Mucosa of rectum (tissue), 2 donors: ENCODE measurements around the gene CLEC18A.

Experiments used
- H3K27ac ChIP-seq, 2 donors: one replicate each; pipeline ENCODE4 v1.7.0; 2013; ENCODE audit warnings: inconsistent platforms in 2 of 2, low read depth in 2 of 2, low read length in 2 of 2
- H3K27me3 ChIP-seq, 2 donors: one replicate each; pipeline ENCODE4 v1.7.0; 2013; ENCODE audit warnings: low read length in 2 of 2; ENCODE audit not compliant: control insufficient read depth in 2 of 2, insufficient read depth in 2 of 2
- H3K36me3 ChIP-seq, 2 donors: one replicate each; pipeline ENCODE4 v1.7.0; 2013; ENCODE audit warnings: low read length in 2 of 2; ENCODE audit not compliant: control insufficient read depth in 2 of 2, insufficient read depth in 2 of 2
- H3K4me1 ChIP-seq, 2 donors: one replicate each; pipeline ENCODE4 v1.7.0; 2013; ENCODE audit warnings: low read length in 2 of 2, mild to moderate bottlenecking in 1 of 2; ENCODE audit not compliant: control insufficient read depth in 2 of 2, insufficient read depth in 2 of 2
- H3K4me3 ChIP-seq, 2 donors: one replicate each; pipeline ENCODE4 v1.7.0; 2013; ENCODE audit warnings: low read length in 2 of 2
- H3K9ac ChIP-seq, 2 donors: one replicate each; pipeline ENCODE4 v1.7.0; 2013; ENCODE audit warnings: low read length in 2 of 2, low read depth in 1 of 2, mild to moderate bottlenecking in 1 of 2
- H3K9me3 ChIP-seq, 2 donors: one replicate each; pipeline ENCODE4 v1.7.0; 2013; ENCODE audit warnings: low read length in 2 of 2; ENCODE audit not compliant: control insufficient read depth in 2 of 2
- donor health status: healthy.
- donor health status: Normal muscosa, but diverticular disease.

CLEC18A gene

GRCh38 chr16:69929480-69929879, 21.7 kb upstream of the CLEC18A start:
- Histone ChIP-seq H3K9ac (no peak overlapping the region), H3K27me3 (no peaks in the 10 kb centered on the region), H3K27ac (no peak overlapping the region), H3K9me3 (no peaks in the 10 kb centered on the region), H3K4me3 (no peak overlapping the region), H3K4me1 (no peaks in the 10 kb centered on the region), H3K36me3 (peaks cover 51 to 57% of the 10 kb centered on the region in 2 donors)

- Histone ChIP-seq H3K27ac (no peak overlapping the region), H3K9me3 (no peaks in the 10 kb centered on the region), H3K36me3 (peaks cover 58 to 65% of the 10 kb centered on the region in 2 donors), H3K9ac (no peak overlapping the region), H3K4me1 (no peaks in the 10 kb centered on the region), H3K27me3 (no peaks in the 10 kb centered on the region), H3K4me3 (no peak overlapping the region)
Observed at GRCh38 chr16:69930117-69930776, 20.9 kb upstream of the CLEC18A start.

DNA sequence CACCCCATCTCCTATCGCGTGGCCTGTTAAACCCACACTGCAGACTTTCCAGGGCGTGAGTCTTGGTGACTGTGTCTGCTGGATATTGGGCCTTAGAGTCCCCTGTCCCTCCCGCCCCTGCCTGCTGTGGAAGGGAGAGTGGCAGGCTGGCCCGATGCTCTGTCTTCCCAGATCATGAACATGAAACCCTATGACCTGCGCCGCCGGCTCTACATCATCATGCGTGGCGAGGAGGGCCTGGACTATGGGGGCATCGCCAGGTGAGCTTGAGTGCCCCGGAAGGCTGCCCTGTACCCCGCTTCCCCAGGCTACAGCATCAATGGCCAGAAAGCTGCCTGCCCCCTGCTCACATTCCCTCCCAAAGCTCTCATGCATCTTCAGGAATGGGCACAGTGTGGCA, 19.5 kb upstream of the CLEC18A start:
- no peak overlapping the region for H3K9ac ChIP-seq
- H3K4me1 ChIP-seq, result no peaks in the 10 kb centered on the region
- H3K27me3 ChIP-seq, result no peaks in the 10 kb centered on the region
- peaks cover 60 to 71% of the 10 kb centered on the region in 2 donors for H3K36me3 ChIP-seq
- no peaks in the 10 kb centered on the region for H3K9me3 ChIP-seq
- no peak overlapping the region for H3K4me3 ChIP-seq
- no peak overlapping the region for H3K27ac ChIP-seq

DNA sequence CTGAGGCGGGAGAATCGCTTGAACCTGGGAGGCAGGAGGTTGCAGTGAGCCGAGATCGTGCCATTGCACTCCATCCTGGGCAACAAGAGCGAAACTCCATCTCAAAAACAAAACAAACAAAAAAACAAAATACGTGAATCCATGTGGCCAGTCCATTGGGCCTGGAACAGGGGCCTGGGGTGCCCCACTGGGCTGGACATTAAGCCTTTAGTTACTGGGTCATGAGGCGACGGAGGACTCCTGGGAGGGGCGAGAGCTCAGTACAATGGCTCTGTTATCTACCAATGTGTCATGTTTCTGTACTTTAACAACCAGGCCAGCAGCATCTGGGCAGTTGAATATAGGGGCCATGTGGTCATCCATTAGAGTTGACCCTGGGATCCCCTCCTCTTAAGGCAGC, 18.9 kb upstream of the CLEC18A start:
- no peak overlapping the region for H3K4me3 ChIP-seq
- H3K27ac ChIP-seq, result no peak overlapping the region
- H3K36me3 ChIP-seq, result peaks cover 64 to 77% of the 10 kb centered on the region in 2 donors
- H3K4me1 ChIP-seq, result no peaks in the 10 kb centered on the region
- no peaks in the 10 kb centered on the region for H3K9me3 ChIP-seq
- no peak overlapping the region for H3K9ac ChIP-seq
- H3K27me3 ChIP-seq, result no peaks in the 10 kb centered on the region

DNA sequence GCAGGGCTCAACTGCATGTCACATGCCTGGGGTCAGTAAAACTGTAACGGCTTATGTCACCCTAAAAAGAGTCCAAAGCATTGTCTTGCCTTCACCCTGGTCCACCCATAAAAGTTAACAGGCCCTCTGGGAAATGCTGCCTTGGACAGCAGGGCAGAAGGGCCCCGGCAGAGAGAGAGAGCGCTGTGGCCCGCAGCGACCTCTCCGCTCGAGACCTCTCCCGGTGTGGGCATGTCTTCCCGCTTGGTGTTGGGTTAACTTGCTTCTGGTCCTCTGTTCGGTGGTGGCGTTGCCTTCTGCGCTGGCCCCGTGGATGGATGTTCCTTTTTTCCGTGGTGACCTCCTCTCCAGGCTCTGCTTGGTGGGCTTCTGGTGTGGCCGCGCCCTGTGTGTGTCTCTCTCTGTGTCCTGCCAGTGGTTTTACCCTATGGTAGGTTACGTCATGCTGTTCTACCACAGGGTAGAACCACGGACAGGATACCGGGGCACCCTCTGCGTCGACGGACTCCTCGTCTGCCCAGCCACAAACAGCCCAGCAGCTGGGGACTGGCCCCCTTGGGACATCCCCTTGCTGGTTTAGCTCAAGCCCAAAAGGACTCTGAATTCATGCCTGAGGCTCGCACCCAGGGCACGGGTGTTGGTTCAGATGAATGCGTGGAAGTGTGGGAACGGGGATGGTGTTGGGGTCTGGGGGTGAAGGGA, 18.3 kb upstream of the CLEC18A start:
- Histone ChIP-seq H3K27ac (no peak overlapping the region), H3K36me3 (peaks cover 70 to 83% of the 10 kb centered on the region in 2 donors), H3K9ac (no peak overlapping the region), H3K4me3 (no peak overlapping the region), H3K4me1 (no peaks in the 10 kb centered on the region), H3K9me3 (no peaks in the 10 kb centered on the region), H3K27me3 (no peaks in the 10 kb centered on the region)

DNA sequence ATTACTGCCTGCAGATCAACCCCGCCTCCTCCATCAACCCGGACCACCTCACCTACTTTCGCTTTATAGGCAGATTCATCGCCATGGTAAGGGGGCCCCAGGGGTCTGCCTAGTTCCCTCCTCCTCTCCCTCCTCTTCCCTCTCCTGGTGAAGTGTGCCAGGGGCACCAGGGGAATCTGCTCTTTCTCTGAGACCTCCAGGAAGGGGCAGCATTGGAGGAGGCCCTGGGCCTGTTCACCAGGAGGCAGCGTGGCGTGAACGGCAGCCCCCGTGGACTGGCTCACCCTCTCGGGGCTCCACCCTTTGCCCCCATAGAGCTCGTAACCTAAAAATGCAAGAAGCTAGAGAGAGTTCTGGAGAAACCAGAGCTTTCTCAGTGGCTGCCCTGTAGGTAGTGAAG, 17.1 kb upstream of the CLEC18A start:
- H3K36me3 ChIP-seq, result peaks cover 79 to 92% of the 10 kb centered on the region in 2 donors
- H3K9me3 ChIP-seq, result no peaks in the 10 kb centered on the region
- no peak overlapping the region for H3K27ac ChIP-seq
- H3K4me1 ChIP-seq, result no peaks in the 10 kb centered on the region
- H3K4me3 ChIP-seq, result no peak overlapping the region
- H3K27me3 ChIP-seq, result no peaks in the 10 kb centered on the region
- H3K9ac ChIP-seq, result no peak overlapping the region

- Histone ChIP-seq H3K4me1 (no peaks in the 10 kb centered on the region), H3K27me3 (no peaks in the 10 kb centered on the region), H3K9ac (no peak overlapping the region), H3K4me3 (no peak overlapping the region), H3K36me3 (peaks cover 84 to 92% of the 10 kb centered on the region in 2 donors), H3K9me3 (no peaks in the 10 kb centered on the region), H3K27ac (no peak overlapping the region)
Observed at GRCh38 chr16:69934751-69935150, 16.4 kb upstream of the CLEC18A start.

GRCh38 chr16:69935278-69935711, 15.8 kb upstream of the CLEC18A start:
- Histone ChIP-seq H3K27ac (no peak overlapping the region), H3K9ac (no peak overlapping the region)

DNA sequence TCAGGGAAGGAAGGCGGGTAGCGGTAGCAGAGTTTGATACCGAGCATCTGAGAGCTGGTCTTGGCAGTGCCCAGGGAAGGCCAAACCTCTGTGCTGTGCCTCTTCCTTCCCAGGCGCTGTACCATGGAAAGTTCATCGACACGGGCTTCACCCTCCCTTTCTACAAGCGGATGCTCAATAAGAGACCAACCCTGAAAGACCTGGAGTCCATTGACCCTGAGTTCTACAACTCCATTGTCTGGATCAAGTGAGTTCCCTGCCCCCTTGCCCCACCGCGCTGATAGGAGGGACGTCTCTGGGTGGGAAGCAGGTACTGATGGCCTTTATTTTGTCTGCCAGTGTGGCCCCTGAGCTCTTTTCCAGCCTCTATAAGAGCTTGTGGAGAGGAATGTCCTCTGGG, 15.4 kb upstream of the CLEC18A start:
- Histone ChIP-seq H3K27ac (no peak overlapping the region), H3K4me1 (no peaks in the 10 kb centered on the region), H3K9ac (no peak overlapping the region), H3K4me3 (no peak overlapping the region), H3K27me3 (no peaks in the 10 kb centered on the region), H3K9me3 (no peaks in the 10 kb centered on the region), H3K36me3 (peaks cover 88 to 92% of the 10 kb centered on the region in 2 donors)

More at GRCh38 chr16:69935278-69935711, 15.8 kb upstream of the CLEC18A start:
- Histone ChIP-seq H3K4me3 (no peak overlapping the region), H3K36me3 (peaks cover 85 to 94% of the 10 kb centered on the region in 2 donors), H3K27me3 (no peaks in the 10 kb centered on the region), H3K4me1 (no peaks in the 10 kb centered on the region), H3K9me3 (no peaks in the 10 kb centered on the region)

- H3K9ac ChIP-seq, result no peak overlapping the region
- H3K4me1 ChIP-seq, result no peaks in the 10 kb centered on the region
- no peak overlapping the region for H3K4me3 ChIP-seq
- H3K27ac ChIP-seq, result no peak overlapping the region
- peaks cover 88 to 91% of the 10 kb centered on the region in 2 donors for H3K36me3 ChIP-seq
- no peaks in the 10 kb centered on the region for H3K27me3 ChIP-seq
- H3K9me3 ChIP-seq, result no peaks in the 10 kb centered on the region
Observed at GRCh38 chr16:69936252-69936651, 14.9 kb upstream of the CLEC18A start.
